Mesenchymal stem cell (in vitro differentiated cells and primary cell): Measurements from ENCODE around the gene FOXO4.

Experiments used
- DNase-seq: peaks from one replicate; pipeline ENCODE4 v3.0.0-alpha.2; 2013
- H2AFZ ChIP-seq: one replicate; pipeline ENCODE4 v1.6.1; 2013; ENCODE audit warnings: low read depth, mild to moderate bottlenecking, control low read depth, inconsistent platforms, low read length, moderate library complexity
- H2AK5ac ChIP-seq: 2 replicates; pipeline ENCODE4 v1.6.1; 2013; ENCODE audit warnings: low read length, moderate library complexity, mild to moderate bottlenecking, inconsistent platforms; ENCODE audit not compliant: severe bottlenecking
- H2BK120ac ChIP-seq: one replicate; pipeline ENCODE4 v1.6.1; 2013; ENCODE audit warnings: low read depth, mild to moderate bottlenecking, inconsistent platforms, low read length, moderate library complexity
- H2BK12ac ChIP-seq, 2 experiments: one replicate each; pipeline ENCODE4 v1.6.1; 2013; ENCODE audit warnings: inconsistent platforms in 2 of 2, low read length in 2 of 2, mild to moderate bottlenecking in 2 of 2, moderate library complexity in 2 of 2, control low read depth in 1 of 2
- H2BK15ac ChIP-seq: one replicate; pipeline ENCODE4 v1.6.1; 2013; ENCODE audit warnings: mild to moderate bottlenecking, low read depth, inconsistent platforms; ENCODE audit not compliant: poor library complexity, severe bottlenecking
- H2BK5ac ChIP-seq: 2 replicates; pipeline ENCODE4 v1.6.1; 2013; ENCODE audit warnings: low read depth, mild to moderate bottlenecking, low read length, control low read depth, inconsistent platforms; ENCODE audit not compliant: poor library complexity, severe bottlenecking
- H3K14ac ChIP-seq, 2 experiments: one replicate each; pipeline ENCODE4 v1.6.1; 2013; ENCODE audit warnings: inconsistent platforms in 2 of 2, low read length in 2 of 2, control low read depth in 1 of 2, mild to moderate bottlenecking in 1 of 2, moderate library complexity in 1 of 2
- H3K18ac ChIP-seq, 2 experiments: one replicate each; pipeline ENCODE4 v1.6.1; 2013; ENCODE audit warnings: inconsistent platforms in 2 of 2, low read length in 2 of 2, control low read depth in 1 of 2, low read depth in 1 of 2, mild to moderate bottlenecking in 1 of 2
- H3K23ac ChIP-seq, 2 experiments: one replicate each; pipeline ENCODE4 v1.6.1; 2013; ENCODE audit warnings: inconsistent platforms in 2 of 2, low read length in 2 of 2, mild to moderate bottlenecking in 2 of 2, moderate library complexity in 2 of 2, control low read depth in 1 of 2
- H3K27ac ChIP-seq: 2 replicates; pipeline ENCODE4 v1.5.1; 2013; ENCODE audit warnings: mild to moderate bottlenecking, moderate library complexity, low read length, control low read depth, inconsistent platforms; ENCODE audit not compliant: poor library complexity, severe bottlenecking
- H3K27me3 ChIP-seq, 2 experiments: 2 replicates each; pipeline versions ENCODE4 v1.6.1 to v1.7.0; 2013; ENCODE audit warnings: low read length in 2 of 2, mild to moderate bottlenecking in 2 of 2, moderate library complexity in 2 of 2, control low read depth in 1 of 2, inconsistent platforms in 1 of 2; ENCODE audit not compliant: control insufficient read depth in 1 of 2, insufficient read depth in 1 of 2
- H3K36me3 ChIP-seq, 2 experiments: 2 replicates each; pipeline versions ENCODE4 v1.6.1 to v1.7.0; 2013; ENCODE audit warnings: low read length in 2 of 2, control low read depth in 1 of 2, inconsistent platforms in 1 of 2, low read depth in 1 of 2, mild to moderate bottlenecking in 1 of 2; ENCODE audit not compliant: insufficient read depth in 2 of 2, control insufficient read depth in 1 of 2
- H3K4ac ChIP-seq, 2 experiments: one replicate each; pipeline ENCODE4 v1.6.1; 2013; ENCODE audit warnings: inconsistent platforms in 2 of 2, low read length in 2 of 2, mild to moderate bottlenecking in 2 of 2, moderate library complexity in 2 of 2, control low read depth in 1 of 2, low read depth in 1 of 2
- H3K4me1 ChIP-seq: 2 replicates; pipeline ENCODE4 v1.6.1; 2013; ENCODE audit warnings: low read depth, low read length, control low read depth; ENCODE audit not compliant: control insufficient read depth, insufficient read depth
- H3K4me2 ChIP-seq: 2 replicates; pipeline ENCODE4 v1.6.1; 2013; ENCODE audit warnings: low read length, mild to moderate bottlenecking, inconsistent platforms; ENCODE audit not compliant: poor library complexity, severe bottlenecking
- H3K4me3 ChIP-seq, 2 experiments: 2 replicates each; pipeline versions ENCODE4 v1.5.1 to v1.7.0; 2013; ENCODE audit warnings: low read length in 2 of 2, mild to moderate bottlenecking in 2 of 2, control low read depth in 1 of 2, low read depth in 1 of 2; ENCODE audit not compliant: insufficient read depth in 1 of 2
- H3K79me1 ChIP-seq: replicated peaks from 2 replicates; pipeline ENCODE4 v1.6.1; 2013; ENCODE audit warnings: mild to moderate bottlenecking, control low read depth, low read length, inconsistent platforms; ENCODE audit not compliant: poor library complexity, severe bottlenecking
- H3K9ac ChIP-seq: 2 replicates; pipeline ENCODE4 v1.7.0; 2013; ENCODE audit warnings: mild to moderate bottlenecking, low read length, moderate library complexity
- H3K9me3 ChIP-seq: 2 replicates; pipeline ENCODE4 v1.7.0; 2013; ENCODE audit warnings: mild to moderate bottlenecking, low read length; ENCODE audit not compliant: control insufficient read depth
- H4K8ac ChIP-seq: one replicate; pipeline ENCODE4 v1.6.1; 2013; ENCODE audit warnings: inconsistent platforms, mild to moderate bottlenecking, low read length, moderate library complexity
- H4K91ac ChIP-seq: one replicate; pipeline ENCODE4 v1.6.1; 2013; ENCODE audit warnings: mild to moderate bottlenecking, low read length, inconsistent platforms
- WGBS: methylation state at CpG from one replicate; pipeline ENCODE4 v1.1.7; 2013; ENCODE audit warnings: mixed read lengths; 5-methylcytosine and 5-hydroxymethylcytosine counted together

The FOXO4 gene

GRCh38 chrX:71095033-71095432 lies 618 bp upstream of the FOXO4 start:
- Histone ChIP-seq H3K27ac (no peak overlapping the region), H3K14ac (no peak overlapping the region), H4K91ac (no peak overlapping the region), H2AFZ (no peak overlapping the region), H2BK15ac (no peak overlapping the region), H3K9me3 (no peaks in the 10 kb centered on the region), H4K8ac (peak overlapping the region; percentile 4), H3K4me1 (peaks cover 3% of the 10 kb centered on the region), H2AK5ac (no peak overlapping the region), H3K36me3 (no peaks in the 10 kb centered on the region), H3K27me3 (peaks cover 5 to 31% of the 10 kb centered on the region in 2 experiments), H3K23ac (no peak overlapping the region), H3K18ac (no peak overlapping the region), H3K4ac (no peak overlapping the region), H2BK5ac (no peak overlapping the region), H3K9ac (peak overlapping the region; percentile 84), H3K4me2 (peak overlapping the region; percentile 36), H2BK120ac (no peak overlapping the region), H2BK12ac (no peak overlapping the region), H3K79me1 (no peaks in the 10 kb centered on the region), H3K4me3 (peak overlapping the region in 1 of 2 experiments; percentile 82)
- DNase-seq: no peak
- WGBS: 39% methylated on average over 3 of the region's 6 CpGs

GRCh38 chrX:71095981-71096759 lies 519 bp downstream of the FOXO4 start:
- Histone ChIP-seq H3K27me3 (peaks cover 12 to 36% of the 10 kb centered on the region in 2 experiments), H3K9ac (peak overlapping the region; percentile 60), H3K36me3 (no peaks in the 10 kb centered on the region), H4K91ac (no peak overlapping the region), H3K14ac (no peak overlapping the region), H3K9me3 (no peaks in the 10 kb centered on the region), H3K4me3 (peak overlapping the region; percentile 59 to 81), H3K18ac (no peak overlapping the region), H2BK12ac (no peak overlapping the region), H2AK5ac (no peak overlapping the region), H3K4me1 (peaks cover 3% of the 10 kb centered on the region), H3K27ac (no peak overlapping the region), H2BK120ac (no peak overlapping the region), H3K23ac (no peak overlapping the region), H4K8ac (no peak overlapping the region), H2BK15ac (no peak overlapping the region), H3K79me1 (no peaks in the 10 kb centered on the region), H3K4me2 (peak overlapping the region; percentile 95), H2BK5ac (no peak overlapping the region), H2AFZ (no peak overlapping the region), H3K4ac (no peak overlapping the region)
- no peak for DNase-seq
- 1% methylated on average over 44 of the region's 46 CpGs for WGBS

GRCh38 chrX:71096760-71097032 lies 1.0 kb downstream of the FOXO4 start:
- Histone ChIP-seq H3K27me3 (peaks cover 12 to 34% of the 10 kb centered on the region in 2 experiments), H3K27ac (no peak overlapping the region), H3K4ac (no peak overlapping the region), H3K9me3 (no peaks in the 10 kb centered on the region), H2BK15ac (no peak overlapping the region), H3K36me3 (no peaks in the 10 kb centered on the region), H3K4me1 (peaks cover 3% of the 10 kb centered on the region), H3K79me1 (no peaks in the 10 kb centered on the region), H3K4me3 (peak overlapping the region; percentile 59 to 81), H3K23ac (no peak overlapping the region), H4K91ac (no peak overlapping the region), H4K8ac (no peak overlapping the region), H2BK120ac (no peak overlapping the region), H3K9ac (peak overlapping the region; percentile 60), H2BK5ac (no peak overlapping the region), H3K18ac (no peak overlapping the region), H2AK5ac (no peak overlapping the region), H3K4me2 (peak overlapping the region; percentile 95), H2BK12ac (no peak overlapping the region), H2AFZ (no peak overlapping the region), H3K14ac (no peak overlapping the region)
- WGBS: 3% methylated on average over 9 of the region's 9 CpGs
- no peak for DNase-seq

- no peak overlapping the region for H3K4ac ChIP-seq
- no peaks in the 10 kb centered on the region for H3K9me3 ChIP-seq
- WGBS: 10% methylated on average over 1 of the region's 2 CpGs
- H2BK12ac ChIP-seq: no peak overlapping the region
- no peak overlapping the region for H3K27ac ChIP-seq
- H3K79me1 ChIP-seq: no peaks in the 10 kb centered on the region
- H3K9ac ChIP-seq: no peak overlapping the region
- H2AK5ac ChIP-seq: no peak overlapping the region
- H2AFZ ChIP-seq: no peak overlapping the region
- H4K8ac ChIP-seq: no peak overlapping the region
- H3K23ac ChIP-seq: no peak overlapping the region
- H3K14ac ChIP-seq: no peak overlapping the region
- no peak overlapping the region for H2BK120ac ChIP-seq
- H3K4me2 ChIP-seq: no peak overlapping the region
- peak; percentile 63 for DNase-seq
- H3K4me1 ChIP-seq: peaks cover 3% of the 10 kb centered on the region
- no peak overlapping the region for H2BK15ac ChIP-seq
- no peaks in the 10 kb centered on the region for H3K36me3 ChIP-seq
- peaks cover 12 to 43% of the 10 kb centered on the region in 2 experiments for H3K27me3 ChIP-seq
- H3K4me3 ChIP-seq: no peak overlapping the region
- no peak overlapping the region for H3K18ac ChIP-seq
- H4K91ac ChIP-seq: no peak overlapping the region
- no peak overlapping the region for H2BK5ac ChIP-seq
Measured at GRCh38 chrX:71098302-71098701, 2.7 kb downstream of the FOXO4 start.
